Right renal cortex interstitium (tissue), 3 donors: ENCODE measurements around the gene BORA. TPM values are rescaled to one million over a fixed set of nuclear protein-coding genes. Genes with fewer than 3 reads are reported as not detected.
"Not testable (repeated sequence)": the region's sequence is repeated elsewhere in the genome, so short reads cannot be mapped to it uniquely, and the experiment has no call there.

Source experiments
- DNase-seq, 3 donors: peaks; one replicate each; pipeline ENCODE4 v3.0.0-alpha.2; 2013; ENCODE audit warnings: low read depth in 3 of 3, low spot score in 2 of 3
- polyA plus RNA-seq, 3 donors: library from polyadenylated mRNA; unstranded; fragments of 120-200 nt; gene quantifications; one replicate each; pipeline ENCODE4 v1.2.1, GENCODE V29; 2013; ENCODE audit not compliant: insufficient read length in 3 of 3

The BORA gene
- 10 to 100 TPM in 1 of 3 donors, 1 to 10 TPM in 2; 8.6 to 10.5 (median 9.0) TPM for polyA plus RNA-seq

DNA sequence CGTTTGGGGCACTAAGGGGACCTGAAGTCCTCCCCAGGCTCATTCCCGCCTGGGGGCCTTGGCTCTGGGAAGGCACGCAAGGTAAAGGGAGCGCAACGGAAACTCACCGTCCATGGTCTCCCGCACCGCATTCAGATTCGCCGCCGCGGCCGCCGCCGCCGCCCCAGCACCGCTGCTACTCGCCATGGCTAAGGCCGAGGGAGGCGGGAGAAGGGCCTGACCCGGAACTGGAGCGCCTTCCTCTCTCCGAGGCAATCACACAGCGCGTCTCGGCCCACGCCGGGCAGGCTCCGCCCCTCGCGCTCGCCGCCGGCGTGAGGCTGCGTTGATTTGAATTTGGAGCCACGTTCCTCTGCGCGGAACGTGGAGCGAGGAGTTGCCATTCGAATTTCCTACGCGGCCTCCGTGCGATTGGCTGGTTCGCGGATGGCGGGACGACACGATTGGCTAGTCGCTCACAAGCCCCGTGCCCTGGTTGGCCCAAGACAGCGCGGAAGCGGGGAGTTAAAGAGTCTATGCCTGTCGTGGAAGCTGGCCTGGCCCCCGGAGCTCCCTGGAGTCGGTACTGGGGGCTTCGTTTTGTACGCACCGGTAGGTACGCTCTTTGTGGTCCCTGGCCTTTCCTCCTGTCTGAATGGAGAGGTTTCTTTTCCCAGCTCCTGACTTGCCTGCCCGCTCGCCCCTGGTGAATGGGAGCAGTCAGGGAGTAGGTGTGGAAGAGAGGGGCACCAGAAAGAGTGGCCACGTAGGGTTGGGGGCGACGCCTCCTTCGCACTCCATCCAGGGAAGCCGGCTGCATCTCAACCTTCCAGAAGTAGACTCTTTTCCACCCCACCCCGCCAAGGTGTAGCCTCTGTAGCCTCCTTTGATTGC, at the start of gene BORA, which contains the start of gene MZT1:
Gene BORA (plus strand): TSS at position 507 of the 873 bp plus-strand sequence. CDS start 1,018 bp downstream, outside the sequence.
Gene MZT1 (minus strand): TSS at position 213 of the 873 bp plus-strand sequence. CDS start 27 bp downstream, at position 186.
- DNase-seq: peak; percentile 85 to 93 (median 89)

DNA sequence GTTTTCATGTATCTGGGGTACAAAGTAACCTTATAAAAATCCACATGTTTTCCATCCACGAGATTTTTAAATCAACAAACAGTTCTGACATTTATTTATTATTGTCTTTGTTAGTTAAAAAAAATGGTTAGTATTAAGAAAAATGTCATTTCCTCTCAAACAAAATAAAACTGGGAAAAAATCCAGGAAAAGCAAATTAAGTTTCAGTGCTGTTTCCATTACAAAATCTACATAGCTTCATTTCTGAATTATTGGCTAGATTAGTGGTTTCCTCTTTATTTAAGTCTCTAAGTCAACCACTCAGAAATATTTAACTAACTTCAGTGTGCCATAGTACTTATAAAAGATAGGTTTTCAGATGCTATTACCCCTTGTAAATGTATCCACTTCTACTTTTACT, 49.4 kb upstream of the BORA start:
- DNase-seq: no peak

DNA sequence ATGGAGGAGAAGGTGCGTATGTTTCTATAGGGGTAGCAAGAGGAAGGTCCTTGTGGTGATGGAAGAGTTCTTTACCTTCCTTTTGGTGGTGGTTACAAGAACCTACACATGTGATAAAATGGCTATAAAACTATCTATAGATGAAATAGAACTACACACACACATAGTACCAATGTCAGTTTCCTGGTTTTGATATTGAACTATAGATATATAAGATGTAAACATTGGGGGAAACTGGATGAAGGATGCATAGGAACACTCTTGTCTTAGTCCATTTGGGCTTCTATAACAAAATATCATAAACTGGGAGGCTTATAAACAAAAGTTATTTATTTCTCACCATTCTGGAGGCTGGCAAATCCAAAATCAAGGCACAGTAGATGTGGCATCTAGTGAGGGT, 47.4 kb upstream of the BORA start:
- no peak for DNase-seq

DNA sequence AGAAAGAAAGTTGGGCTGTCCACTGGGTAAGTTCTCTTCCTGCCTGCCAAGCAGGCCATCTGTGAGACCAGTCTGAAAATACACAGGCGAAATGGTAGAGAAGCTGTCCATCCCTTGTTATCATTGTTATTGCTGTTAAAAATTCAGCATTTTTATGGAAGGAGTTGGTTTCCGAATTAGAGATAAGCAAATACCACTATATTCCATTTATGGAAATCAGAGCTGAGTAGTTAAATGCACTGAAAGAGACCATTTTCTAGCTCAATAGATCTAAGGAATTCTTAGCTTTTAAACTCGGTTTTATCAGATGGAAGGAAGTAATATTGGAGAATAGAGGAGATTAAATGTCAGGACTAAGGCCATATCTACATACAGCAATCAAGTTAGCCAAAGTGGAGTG, 41.0 kb upstream of the BORA start:
- no peak for DNase-seq

DNA sequence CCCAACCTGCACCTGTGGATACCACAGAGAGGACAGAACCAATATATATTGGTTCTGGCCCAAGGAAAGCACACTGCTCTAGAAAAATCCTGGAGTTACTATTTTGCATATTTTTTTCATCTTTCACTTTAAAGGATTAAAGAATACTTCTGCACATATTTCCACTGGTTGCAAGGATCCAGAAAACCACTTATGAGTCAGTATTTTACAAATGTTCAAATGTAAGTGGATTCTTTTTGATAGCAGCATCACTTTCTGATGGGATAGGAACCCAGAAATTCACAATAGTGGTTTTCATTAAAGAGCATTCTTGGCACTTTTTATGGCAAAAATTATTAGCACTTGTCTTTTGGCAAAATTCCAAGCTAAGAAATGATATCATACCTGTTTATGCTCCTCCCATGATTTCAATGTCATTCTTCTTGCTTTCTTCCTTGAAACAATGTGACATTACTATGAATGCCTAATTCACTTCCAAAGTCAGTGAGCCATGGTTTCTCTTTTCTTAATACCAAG, 38.5 kb upstream of the BORA start:
- DNase-seq: no peak

DNA sequence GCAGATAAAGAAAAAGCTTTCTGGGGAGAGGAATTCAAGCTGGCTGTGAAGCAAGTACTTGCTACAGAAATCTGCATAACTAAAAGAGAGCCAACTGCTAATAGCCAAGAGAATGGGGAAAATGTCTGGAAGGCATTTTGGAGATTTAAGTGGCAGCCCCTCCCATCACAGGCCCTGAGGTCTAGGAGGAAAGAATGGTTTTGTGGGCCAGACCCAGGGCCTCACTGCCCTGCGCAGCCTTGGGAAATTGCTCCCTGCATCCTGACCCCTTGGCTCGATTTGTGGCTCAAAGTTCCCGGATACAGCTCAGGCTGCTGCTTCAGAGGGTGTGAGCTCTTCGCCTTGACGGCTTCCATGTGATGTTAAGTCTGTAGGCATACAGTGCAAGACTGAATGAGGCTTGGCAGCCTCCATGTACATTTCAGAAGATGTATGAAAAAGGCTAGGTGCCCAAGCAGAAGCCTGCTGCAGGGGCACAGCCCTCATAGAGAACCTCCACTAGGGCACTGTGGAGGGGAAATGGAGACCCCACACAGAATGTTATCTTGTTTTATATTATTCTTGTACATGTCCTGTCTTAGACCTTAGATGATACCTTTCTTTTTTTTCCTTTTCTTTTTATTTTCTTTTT, 34.7 kb upstream of the BORA start:
- DNase-seq: no peak

DNA sequence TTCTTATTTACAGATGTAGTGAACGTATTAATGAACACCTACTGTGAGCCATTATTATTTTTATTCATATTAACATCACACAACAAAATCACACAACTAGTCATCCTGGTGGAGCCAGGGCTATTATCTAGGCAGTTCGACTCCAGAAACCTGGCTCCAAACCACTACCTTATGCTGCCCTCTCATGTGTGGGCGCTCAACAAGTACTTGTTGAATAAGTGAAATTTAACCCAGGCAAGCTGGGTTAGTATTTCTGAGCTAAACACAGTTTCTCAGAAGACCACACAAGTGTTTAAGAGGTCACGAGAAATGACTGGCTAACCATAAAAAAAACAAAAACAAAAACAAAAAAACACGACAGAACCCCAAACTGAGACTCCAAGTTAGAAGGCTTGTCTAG, 33.9 kb upstream of the BORA start:
- no peak for DNase-seq

DNA sequence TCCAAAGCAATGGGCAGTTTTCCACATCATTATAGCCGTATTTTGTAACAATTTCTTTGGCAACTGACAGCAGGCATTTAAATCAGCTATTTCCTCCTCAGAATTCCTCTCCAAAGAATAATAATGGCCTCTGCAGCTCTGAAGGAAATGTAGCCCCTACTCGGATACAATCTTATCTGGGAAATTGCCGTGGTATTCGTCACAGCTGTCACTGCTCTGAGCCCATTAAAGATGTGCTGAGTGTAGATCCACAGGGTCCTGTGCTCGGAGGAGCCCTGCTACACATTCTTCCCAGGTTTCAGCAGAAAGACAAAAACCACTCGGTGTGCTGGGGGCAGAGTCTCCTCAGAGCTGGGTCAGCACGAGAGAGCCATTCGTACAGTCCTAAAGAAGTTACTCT, 33.4 kb upstream of the BORA start:
- DNase-seq: no peak

DNA sequence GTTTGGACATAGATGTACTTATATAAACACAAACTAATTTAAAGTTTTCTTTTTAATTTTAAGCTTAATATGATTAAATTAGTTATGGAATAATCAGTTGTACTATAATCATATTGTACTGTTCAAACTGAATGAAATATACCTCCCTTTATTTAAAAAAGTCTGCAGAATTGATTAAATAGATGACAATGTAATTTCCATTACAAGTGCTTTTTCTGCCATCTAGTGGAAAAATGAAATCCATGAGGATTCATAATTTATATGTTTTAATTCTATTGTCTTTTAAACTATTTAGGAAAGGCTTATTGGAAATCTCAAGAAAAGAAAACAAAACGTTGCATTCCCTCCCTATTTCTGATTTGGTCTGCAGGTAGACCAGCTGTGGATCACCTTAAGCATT, 31.1 kb upstream of the BORA start:
- no peak for DNase-seq

DNA sequence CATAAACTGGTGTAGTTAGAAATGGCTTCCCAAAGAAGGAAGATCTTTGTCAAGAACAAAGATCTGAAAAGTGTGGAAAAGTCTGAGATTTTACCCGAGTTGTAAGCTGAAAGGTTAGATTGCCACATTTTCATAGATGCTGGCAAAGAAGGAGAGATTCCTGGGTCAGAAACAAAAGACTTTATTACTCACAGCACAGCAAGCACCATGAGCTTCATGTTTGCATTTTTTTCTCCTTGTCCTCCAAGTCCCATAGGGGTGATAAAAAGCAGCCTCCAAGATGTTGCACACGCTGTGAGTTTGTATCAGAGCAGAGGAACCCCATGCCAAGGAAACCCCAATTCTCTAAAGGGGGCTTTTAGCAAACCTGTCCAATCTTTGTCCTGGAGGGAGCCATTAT, 29.6 kb upstream of the BORA start:
- DNase-seq: no peak

DNA sequence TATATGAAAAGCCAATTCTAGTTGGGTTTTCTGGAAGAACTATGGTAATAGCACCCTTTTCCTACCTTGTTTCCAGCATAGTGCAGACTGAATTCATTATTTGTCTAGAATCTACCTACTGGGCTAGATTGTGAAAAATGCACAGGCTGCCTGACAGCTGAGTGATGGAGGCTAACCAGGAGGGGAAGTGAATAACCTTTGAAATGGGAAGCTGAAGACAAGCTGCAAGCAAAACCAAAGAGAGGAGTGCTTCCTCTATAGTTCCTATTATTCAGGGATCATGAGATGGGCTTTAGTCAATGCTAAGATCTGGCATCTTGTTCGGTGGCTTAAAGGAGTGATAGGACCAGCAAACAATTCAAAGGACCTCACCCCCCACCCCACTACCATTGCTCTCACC, 27.2 kb upstream of the BORA start:
- no peak for DNase-seq

DNA sequence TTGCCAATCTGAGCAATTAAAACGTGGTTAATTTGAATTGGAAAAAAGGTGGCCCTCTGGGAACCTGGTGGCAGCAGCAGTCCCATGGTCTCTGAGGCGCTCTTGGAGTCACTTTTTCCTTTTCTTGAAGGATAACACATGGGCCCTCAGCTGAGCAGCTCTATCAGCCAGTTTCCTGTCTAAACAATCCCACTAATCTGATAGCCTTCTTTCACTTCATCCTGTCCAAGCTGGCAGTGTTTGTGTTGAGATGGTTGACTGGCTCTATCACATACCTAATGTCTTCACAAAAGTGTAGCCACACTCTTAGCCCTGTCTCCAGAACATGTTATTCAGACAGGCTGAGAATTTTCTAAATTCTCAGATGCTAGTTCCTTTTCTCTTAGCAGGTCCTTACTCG, 10.9 kb upstream of the BORA start:
- DNase-seq: no peak

DNA sequence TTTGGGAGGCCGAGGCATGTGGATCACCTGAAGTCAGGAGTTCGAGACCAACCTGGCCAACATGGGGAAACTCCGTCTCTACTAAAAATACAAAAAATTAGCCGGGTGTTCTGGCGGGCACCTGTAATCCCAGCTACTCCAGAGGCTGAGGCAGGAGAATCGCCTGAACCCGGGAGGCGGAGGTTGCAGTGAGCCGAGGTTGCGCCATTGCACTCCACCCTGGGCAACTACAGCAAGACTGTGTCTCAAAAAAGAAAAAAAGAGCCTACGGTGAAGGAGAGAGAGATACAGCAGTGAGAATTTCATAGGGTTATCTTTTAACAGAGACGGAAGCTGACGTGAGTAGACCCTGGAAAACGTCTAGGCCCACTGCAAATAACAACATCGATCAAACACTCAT, 1.5 kb upstream of the BORA start:
- DNase-seq: not testable (repeated sequence)

DNA sequence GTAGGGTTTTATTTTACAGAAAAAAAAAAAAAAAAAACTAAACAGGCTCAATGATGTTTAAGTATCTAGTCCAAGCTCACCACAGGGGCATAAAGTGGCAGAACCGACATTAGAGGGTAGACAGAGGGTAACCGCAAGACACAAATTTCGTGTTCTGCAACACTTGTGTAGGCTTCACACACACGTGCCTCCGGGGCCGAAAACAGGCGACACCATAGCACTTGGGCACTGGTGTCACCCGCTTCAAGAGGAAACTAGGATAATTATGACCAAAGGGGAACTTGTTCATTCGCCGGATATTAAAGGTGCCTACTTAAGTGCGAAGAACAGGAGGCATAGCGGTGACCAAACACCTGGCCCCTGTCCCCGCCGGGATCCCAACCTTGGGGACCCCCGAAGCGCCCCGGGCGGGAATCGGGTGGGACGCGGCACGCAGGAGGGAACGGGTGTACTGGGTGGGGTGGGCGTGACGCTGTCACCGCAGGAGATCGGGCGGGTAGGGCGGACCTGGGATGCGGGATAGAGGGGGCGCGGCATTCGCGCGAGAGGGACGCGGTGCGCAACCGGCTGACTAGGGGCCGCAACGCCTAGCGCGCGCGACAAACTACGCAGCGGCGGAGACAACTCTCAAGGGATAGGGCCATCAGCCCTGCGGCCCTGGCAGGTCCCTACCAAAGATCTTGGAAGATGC, 852 bp upstream of the BORA start:
- peak in 1 of 3 donors; percentile 23 for DNase-seq

DNA sequence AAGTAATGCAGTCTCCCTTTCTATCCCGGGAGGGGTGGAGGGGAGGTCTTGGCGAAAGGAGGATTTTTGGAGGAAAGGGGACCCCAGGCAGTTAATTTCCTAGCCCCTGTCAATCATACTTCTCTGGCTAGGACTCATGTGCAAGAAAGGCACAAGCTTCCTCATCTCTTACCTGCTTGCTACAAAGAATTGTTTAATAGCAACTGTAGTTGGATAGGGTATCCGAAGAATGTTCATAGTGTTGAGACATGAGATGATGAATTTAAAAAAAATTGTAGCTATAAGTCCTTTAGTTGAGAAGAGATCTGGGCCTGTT, 525 bp downstream of the BORA start:
- DNase-seq: no peak

DNA sequence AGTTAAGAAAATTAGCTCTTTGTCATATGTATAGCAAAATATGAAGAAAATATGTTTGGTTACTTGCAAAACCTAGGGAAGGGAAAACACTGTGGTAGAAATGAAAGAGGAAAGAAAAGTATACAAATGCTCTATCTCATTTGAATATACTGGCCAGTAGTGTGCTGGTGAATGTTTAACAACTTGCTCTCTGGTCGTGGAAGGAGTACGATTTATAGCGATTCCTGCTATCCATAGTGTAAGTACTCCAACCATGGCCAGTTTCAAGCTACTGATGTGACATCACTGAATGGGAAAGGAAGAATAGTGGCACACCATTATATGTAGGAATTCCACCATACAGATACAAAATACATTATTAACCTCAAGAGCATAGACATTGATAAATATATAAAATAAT, 9.3 kb downstream of the BORA start:
- DNase-seq: no peak

DNA sequence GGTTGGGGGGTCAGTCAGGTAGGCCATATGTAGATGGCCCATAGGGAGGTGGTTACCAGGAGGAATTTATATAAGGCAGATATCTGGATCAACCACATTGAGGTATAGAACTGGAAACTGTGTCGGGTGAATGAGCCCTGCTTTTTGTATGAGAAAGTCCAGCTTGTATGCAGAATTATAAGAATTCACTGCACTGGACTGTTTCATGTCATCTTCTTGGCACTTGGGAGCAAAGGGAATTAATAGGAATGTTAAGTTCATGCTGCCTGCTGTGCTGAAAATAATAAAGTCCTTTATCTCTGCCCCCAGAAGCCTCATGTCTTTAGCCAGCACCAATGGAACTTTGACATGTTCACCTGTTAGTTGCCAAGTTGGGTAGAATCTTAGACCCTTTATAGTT, 12.3 kb downstream of the BORA start:
- DNase-seq: no peak

DNA sequence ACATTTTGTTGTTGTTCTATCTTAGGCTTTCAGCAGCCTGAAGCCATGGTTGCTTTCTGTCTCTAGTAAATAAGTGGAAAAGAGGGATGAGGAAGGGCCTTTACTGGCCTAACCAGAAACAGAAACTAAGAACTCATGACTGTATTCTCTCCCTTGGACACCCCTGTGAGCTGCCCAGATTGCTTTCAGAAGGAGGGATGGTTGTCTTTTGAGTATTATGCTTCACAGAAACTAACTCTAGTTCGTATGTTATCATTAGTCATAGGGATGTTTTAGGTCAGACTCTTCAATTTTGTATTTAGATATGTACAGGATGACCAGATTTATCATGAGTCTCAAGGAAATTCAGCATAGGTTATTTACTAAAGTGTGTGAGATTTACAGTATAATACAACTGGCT, 17.5 kb downstream of the BORA start:
- no peak for DNase-seq

DNA sequence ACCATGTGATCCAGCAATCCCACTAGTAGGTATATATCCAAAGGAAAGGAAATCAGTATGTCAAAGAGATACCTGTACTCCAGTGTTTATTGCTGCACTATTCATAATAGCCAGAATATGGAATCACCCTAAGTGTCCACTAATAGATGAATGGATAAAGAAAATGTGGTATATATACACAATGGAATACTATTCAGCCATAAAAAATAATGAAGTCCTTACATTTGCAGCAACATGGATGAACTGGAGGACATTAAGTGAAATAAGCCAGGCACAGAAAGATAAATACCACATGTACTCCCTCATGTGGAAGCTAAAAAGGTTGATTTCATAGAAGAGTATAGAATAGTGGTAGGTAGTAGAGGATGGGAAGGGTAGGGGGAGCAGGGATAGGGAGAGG, 23.5 kb downstream of the BORA start:
- no peak for DNase-seq

DNA sequence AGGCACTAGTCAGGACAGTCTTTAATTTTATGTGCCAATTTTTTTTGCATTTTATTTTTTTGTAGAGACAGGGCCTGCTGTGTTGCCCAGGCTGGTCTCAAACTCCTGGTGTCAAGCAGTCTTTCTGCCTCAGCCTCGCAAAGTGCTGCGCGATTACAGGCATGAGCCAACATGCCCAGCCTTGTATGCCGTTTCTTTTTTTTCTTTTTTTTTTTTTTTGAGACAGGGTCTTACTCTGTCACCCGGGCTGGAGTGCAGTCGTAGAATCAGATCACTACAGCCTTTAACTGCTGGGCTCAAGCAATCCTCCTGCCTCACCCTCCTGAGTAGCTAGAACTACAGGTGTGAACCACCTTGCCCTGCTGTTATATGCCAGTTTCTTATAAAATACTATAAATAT, 26.4 kb downstream of the BORA start:
- DNase-seq: no peak

DNA sequence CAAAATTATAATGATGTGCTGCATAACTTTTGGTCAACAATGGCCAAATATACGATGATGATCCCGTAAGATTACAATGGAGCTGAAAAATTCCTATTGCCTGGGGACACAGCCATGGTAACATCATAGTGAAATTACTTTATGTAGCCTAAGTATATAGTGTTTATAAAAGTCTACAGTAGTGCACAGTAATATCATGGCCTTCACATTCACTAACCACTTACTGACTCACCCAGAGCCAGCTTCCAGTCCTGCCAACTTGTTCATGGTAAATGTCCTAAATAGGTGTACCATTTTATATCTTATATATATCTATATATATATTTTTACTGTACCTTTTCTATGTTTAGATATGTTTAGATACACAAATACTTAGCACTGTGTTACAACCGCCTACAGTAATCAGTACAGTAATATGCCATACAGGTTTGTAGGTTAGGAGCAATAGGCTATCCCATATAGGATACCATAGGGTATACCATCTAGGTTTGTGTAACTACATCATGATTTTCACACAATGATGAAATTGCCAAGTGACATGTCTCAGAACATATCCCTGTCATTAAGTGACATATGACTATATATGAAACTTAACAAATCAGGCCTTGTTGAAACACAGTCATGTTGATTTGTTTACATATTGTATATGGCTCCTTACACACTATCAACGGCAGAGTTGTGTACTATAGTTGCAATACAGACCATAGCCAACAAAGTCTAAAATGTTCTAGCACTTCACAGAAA, 30.2 kb downstream of the BORA start:
- DNase-seq: no peak
